ENCODE data around the gene SEC24C. TPM values are rescaled to one million over a fixed set of nuclear protein-coding genes. Genes with fewer than 3 reads are reported as not detected.
A peak's percentile ranks its signal among the peaks of the same experiment; 100 is the strongest.

SEC24C gene
- total and polyA plus RNA-seq, 2 of the 13 experiments (the other 11 are each of a cell fraction or from before 2014, with no cell fraction given), result 63.1 to 66.4 TPM

DNA sequence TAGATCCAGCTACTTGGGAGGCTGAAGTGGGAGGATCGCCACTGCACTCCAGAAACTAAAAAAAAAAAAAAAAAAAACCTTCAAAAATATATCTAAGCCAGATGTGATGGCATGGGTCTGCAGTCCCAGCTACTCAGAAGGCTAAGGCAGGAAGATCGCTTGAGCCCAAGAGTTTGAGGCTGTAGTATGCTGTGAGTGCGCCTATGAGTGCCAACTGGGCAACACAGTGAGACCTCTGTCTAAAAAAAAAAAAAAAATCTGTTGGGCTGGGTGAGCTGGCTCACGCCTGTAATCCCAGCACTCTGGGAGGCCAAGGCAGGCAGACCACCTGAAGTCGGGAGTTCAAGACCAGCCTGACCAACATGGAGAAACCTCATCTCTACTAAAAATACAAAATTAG lies 34.8 kb downstream of the SEC24C start:
- intact Hi-C loops (cut with micrococcal nuclease; ENCODE audit: unreplicated experiment) (no loop called here), in situ Hi-C loops (cut with HindIII; ENCODE audit: extremely low pct_ligation_motif_present, low pct_unique_long_range_greater_than_20kb) (no loop called here)
- WGBS (ENCODE audit: low lambda C conversion rate), result 99% methylated on average over 5 of the region's 5 CpGs
- peaks cover 39% of the 10 kb centered on the region for H3K4me1 ChIP-seq (ENCODE audit: insufficient read depth, low read length)
- no peak overlapping the region for H3K4me3 ChIP-seq (replicated peaks in 1 of 3; ENCODE audit: insufficient read depth in 1 of 3, low read depth in 2 of 3, low read length in 3 of 3)
- no peak for DNase-seq (ENCODE audit: low spot score)
- FAIRE-seq, result no peak
- H3K36me3 ChIP-seq (replicated peaks in 1 of 2; ENCODE audit: control insufficient read depth in 1 of 2, insufficient read depth in 2 of 2, low read length in 2 of 2), result peaks cover 1 to 13% of the 10 kb centered on the region in 2 experiments; a peak in 3 of 5 replicates
- no peaks in the 10 kb centered on the region; a peak in 1 of 5 replicates for H3K27me3 ChIP-seq (ENCODE audit: control insufficient read depth in 1 of 2, insufficient read depth in 2 of 2, low read length in 2 of 2)
- H3K9me3 ChIP-seq (ENCODE audit: low read length), result no peaks in the 10 kb centered on the region
- no peak overlapping the region for H2AFZ ChIP-seq (ENCODE audit: low read length)
- ATAC-seq, result no peak
- peaks cover 7% of the 10 kb centered on the region; the same call in 1 of the 2 replicates for H4K20me1 ChIP-seq (ENCODE audit: insufficient read depth, low read length)
- H3K79me2 ChIP-seq (ENCODE audit: insufficient read depth, low read length), result peaks cover 64% of the 10 kb centered on the region
- POLR2A ChIA-PET, result no interaction called here
- CTCF ChIA-PET (ENCODE audit: low intra/inter-chr PET ratio, low total read pairs), result no interaction called here
- BruUV-seq (replicated peaks), result no TSS peak
- no peak overlapping the region for H3K4me2 ChIP-seq (ENCODE audit: low read depth, low read length)
- TF ChIP-seq ZNF121 (CRISPR knock-in tag; IDR thresholded peaks at IDR 0.05) (peak; percentile 69), KLF15 (CRISPR knock-in tag; IDR thresholded peaks at IDR 0.05; ENCODE audit: borderline replicate concordance) (no peak)
- no peak overlapping the region for H3K9ac ChIP-seq (ENCODE audit: insufficient read depth, low read depth, low read length)
- no peak overlapping the region for H3K27ac ChIP-seq (ENCODE audit: extremely low read length, insufficient read depth, low read length)

DNA sequence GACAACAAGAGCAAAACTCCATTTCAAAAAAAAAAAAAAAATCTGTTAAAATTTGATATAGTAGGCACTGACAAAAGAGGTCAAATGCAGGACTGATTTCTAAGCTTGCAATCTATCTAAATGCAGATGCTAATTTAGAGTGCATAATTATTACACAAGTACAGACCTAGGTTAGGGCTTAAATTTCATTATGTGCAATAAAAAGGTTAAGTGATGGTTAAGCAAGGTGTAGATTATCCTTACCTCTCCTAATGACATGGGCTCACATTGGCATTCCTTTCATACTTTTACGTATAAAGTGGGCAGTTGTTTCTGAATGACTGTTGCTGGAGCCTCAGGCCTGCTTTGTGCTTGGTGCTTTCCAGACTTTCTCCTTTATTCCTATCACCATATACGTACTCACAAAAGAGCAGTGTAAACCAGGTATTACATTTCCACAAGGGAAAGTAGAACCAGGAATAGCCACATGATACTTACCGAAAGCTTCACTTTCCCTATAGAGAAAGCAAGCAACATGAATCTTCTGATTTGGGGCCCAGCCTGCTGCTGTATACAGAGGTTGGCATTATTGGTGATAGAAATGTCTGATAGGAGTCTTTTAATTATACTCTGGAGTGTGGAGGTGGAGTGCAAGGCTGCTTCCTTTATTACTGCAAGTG lies 35.5 kb downstream of the SEC24C start:
- CTCF ChIA-PET (ENCODE audit: low intra/inter-chr PET ratio, low total read pairs), result no interaction called here
- Histone ChIP-seq H3K9ac (ENCODE audit: insufficient read depth, low read depth, low read length) (no peak overlapping the region), H3K27ac (ENCODE audit: extremely low read length, insufficient read depth, low read length) (no peak overlapping the region), H3K9me3 (ENCODE audit: low read length) (no peaks in the 10 kb centered on the region), H3K36me3 (replicated peaks in 1 of 2; ENCODE audit: control insufficient read depth in 1 of 2, insufficient read depth in 2 of 2, low read length in 2 of 2) (peaks cover under 1 to 13% of the 10 kb centered on the region in 2 experiments; a peak in 3 of 5 replicates), H4K20me1 (ENCODE audit: insufficient read depth, low read length) (peaks cover 7% of the 10 kb centered on the region; the same call in 1 of the 2 replicates), H3K4me2 (ENCODE audit: low read depth, low read length) (no peak overlapping the region), H3K79me2 (ENCODE audit: insufficient read depth, low read length) (peaks cover 59% of the 10 kb centered on the region), H3K27me3 (ENCODE audit: control insufficient read depth in 1 of 2, insufficient read depth in 2 of 2, low read length in 2 of 2) (no peaks in the 10 kb centered on the region; a peak in 1 of 5 replicates), H3K4me3 (replicated peaks in 1 of 3; ENCODE audit: insufficient read depth in 1 of 3, low read depth in 2 of 3, low read length in 3 of 3) (no peak overlapping the region), H3K4me1 (ENCODE audit: insufficient read depth, low read length) (peaks cover 45% of the 10 kb centered on the region), H2AFZ (ENCODE audit: low read length) (no peak overlapping the region)
- intact Hi-C loops (cut with micrococcal nuclease; ENCODE audit: unreplicated experiment), result no loop called here
- TF ChIP-seq, protein P1, sequence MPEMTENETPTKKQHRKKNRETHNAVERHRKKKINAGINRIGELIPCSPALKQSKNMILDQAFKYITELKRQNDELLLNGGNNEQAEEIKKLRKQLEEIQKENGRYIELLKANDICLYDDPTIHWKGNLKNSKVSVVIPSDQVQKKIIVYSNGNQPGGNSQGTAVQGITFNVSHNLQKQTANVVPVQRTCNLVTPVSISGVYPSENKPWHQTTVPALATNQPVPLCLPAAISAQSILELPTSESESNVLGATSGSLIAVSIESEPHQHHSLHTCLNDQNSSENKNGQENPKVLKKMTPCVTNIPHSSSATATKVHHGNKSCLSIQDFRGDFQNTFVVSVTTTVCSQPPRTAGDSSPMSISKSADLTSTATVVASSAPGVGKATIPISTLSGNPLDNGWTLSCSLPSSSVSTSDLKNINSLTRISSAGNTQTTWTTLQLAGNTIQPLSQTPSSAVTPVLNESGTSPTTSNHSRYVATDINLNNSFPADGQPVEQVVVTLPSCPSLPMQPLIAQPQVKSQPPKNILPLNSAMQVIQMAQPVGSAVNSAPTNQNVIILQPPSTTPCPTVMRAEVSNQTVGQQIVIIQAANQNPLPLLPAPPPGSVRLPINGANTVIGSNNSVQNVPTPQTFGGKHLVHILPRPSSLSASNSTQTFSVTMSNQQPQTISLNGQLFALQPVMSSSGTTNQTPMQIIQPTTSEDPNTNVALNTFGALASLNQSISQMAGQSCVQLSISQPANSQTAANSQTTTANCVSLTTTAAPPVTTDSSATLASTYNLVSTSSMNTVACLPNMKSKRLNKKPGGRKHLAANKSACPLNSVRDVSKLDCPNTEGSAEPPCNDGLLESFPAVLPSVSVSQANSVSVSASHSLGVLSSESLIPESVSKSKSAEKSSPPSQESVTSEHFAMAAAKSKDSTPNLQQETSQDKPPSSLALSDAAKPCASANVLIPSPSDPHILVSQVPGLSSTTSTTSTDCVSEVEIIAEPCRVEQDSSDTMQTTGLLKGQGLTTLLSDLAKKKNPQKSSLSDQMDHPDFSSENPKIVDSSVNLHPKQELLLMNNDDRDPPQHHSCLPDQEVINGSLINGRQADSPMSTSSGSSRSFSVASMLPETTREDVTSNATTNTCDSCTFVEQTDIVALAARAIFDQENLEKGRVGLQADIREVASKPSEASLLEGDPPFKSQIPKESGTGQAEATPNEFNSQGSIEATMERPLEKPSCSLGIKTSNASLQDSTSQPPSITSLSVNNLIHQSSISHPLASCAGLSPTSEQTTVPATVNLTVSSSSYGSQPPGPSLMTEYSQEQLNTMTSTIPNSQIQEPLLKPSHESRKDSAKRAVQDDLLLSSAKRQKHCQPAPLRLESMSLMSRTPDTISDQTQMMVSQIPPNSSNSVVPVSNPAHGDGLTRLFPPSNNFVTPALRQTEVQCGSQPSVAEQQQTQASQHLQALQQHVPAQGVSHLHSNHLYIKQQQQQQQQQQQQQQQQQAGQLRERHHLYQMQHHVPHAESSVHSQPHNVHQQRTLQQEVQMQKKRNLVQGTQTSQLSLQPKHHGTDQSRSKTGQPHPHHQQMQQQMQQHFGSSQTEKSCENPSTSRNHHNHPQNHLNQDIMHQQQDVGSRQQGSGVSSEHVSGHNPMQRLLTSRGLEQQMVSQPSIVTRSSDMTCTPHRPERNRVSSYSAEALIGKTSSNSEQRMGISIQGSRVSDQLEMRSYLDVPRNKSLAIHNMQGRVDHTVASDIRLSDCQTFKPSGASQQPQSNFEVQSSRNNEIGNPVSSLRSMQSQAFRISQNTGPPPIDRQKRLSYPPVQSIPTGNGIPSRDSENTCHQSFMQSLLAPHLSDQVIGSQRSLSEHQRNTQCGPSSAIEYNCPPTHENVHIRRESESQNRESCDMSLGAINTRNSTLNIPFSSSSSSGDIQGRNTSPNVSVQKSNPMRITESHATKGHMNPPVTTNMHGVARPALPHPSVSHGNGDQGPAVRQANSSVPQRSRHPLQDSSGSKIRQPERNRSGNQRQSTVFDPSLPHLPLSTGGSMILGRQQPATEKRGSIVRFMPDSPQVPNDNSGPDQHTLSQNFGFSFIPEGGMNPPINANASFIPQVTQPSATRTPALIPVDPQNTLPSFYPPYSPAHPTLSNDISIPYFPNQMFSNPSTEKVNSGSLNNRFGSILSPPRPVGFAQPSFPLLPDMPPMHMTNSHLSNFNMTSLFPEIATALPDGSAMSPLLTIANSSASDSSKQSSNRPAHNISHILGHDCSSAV (CRISPR knock-in tag; IDR thresholded peaks at IDR 0.05; ENCODE audit: borderline replicate concordance), result no peak
- TF ChIP-seq JUNB (CRISPR knock-in tag; IDR thresholded peaks at IDR 0.05; ENCODE audit: borderline replicate concordance), result no peak
- FAIRE-seq (no peak), DNase-seq (ENCODE audit: low spot score) (no peak), ATAC-seq (no peak)
- 95% methylated on average over 3 of the region's 3 CpGs for WGBS (ENCODE audit: low lambda C conversion rate)
- BruUV-seq (replicated peaks), result no TSS peak
- in situ Hi-C loops (cut with HindIII; ENCODE audit: extremely low pct_ligation_motif_present, low pct_unique_long_range_greater_than_20kb), result no loop called here
- POLR2A ChIA-PET, result no interaction called here

All from HepG2 (cell line).